Mesenchymal stem cell (in vitro differentiated cells and primary cell): ENCODE data around the gene MYOD1.
A peak's percentile ranks its signal among the peaks of the same experiment; 100 is the strongest.

Source experiments
- DNase-seq: peaks from one replicate; pipeline ENCODE4 v3.0.0-alpha.2; 2013
- H2AFZ ChIP-seq: one replicate; pipeline ENCODE4 v1.6.1; 2013; ENCODE audit warnings: low read depth, mild to moderate bottlenecking, control low read depth, inconsistent platforms, low read length, moderate library complexity
- H2AK5ac ChIP-seq: 2 replicates; pipeline ENCODE4 v1.6.1; 2013; ENCODE audit warnings: low read length, moderate library complexity, mild to moderate bottlenecking, inconsistent platforms; ENCODE audit not compliant: severe bottlenecking
- H2BK120ac ChIP-seq: one replicate; pipeline ENCODE4 v1.6.1; 2013; ENCODE audit warnings: low read depth, mild to moderate bottlenecking, inconsistent platforms, low read length, moderate library complexity
- H2BK12ac ChIP-seq, 2 experiments: one replicate each; pipeline ENCODE4 v1.6.1; 2013; ENCODE audit warnings: inconsistent platforms in 2 of 2, low read length in 2 of 2, mild to moderate bottlenecking in 2 of 2, moderate library complexity in 2 of 2, control low read depth in 1 of 2
- H2BK15ac ChIP-seq: one replicate; pipeline ENCODE4 v1.6.1; 2013; ENCODE audit warnings: mild to moderate bottlenecking, low read depth, inconsistent platforms; ENCODE audit not compliant: poor library complexity, severe bottlenecking
- H2BK5ac ChIP-seq: 2 replicates; pipeline ENCODE4 v1.6.1; 2013; ENCODE audit warnings: low read depth, mild to moderate bottlenecking, low read length, control low read depth, inconsistent platforms; ENCODE audit not compliant: poor library complexity, severe bottlenecking
- H3K14ac ChIP-seq, 2 experiments: one replicate each; pipeline ENCODE4 v1.6.1; 2013; ENCODE audit warnings: inconsistent platforms in 2 of 2, low read length in 2 of 2, control low read depth in 1 of 2, mild to moderate bottlenecking in 1 of 2, moderate library complexity in 1 of 2
- H3K18ac ChIP-seq, 2 experiments: one replicate each; pipeline ENCODE4 v1.6.1; 2013; ENCODE audit warnings: inconsistent platforms in 2 of 2, low read length in 2 of 2, control low read depth in 1 of 2, low read depth in 1 of 2, mild to moderate bottlenecking in 1 of 2
- H3K23ac ChIP-seq, 2 experiments: one replicate each; pipeline ENCODE4 v1.6.1; 2013; ENCODE audit warnings: inconsistent platforms in 2 of 2, low read length in 2 of 2, mild to moderate bottlenecking in 2 of 2, moderate library complexity in 2 of 2, control low read depth in 1 of 2
- H3K27ac ChIP-seq: 2 replicates; pipeline ENCODE4 v1.5.1; 2013; ENCODE audit warnings: mild to moderate bottlenecking, moderate library complexity, low read length, control low read depth, inconsistent platforms; ENCODE audit not compliant: poor library complexity, severe bottlenecking
- H3K27me3 ChIP-seq, 2 experiments: 2 replicates each; pipeline versions ENCODE4 v1.6.1 to v1.7.0; 2013; ENCODE audit warnings: low read length in 2 of 2, mild to moderate bottlenecking in 2 of 2, moderate library complexity in 2 of 2, control low read depth in 1 of 2, inconsistent platforms in 1 of 2; ENCODE audit not compliant: control insufficient read depth in 1 of 2, insufficient read depth in 1 of 2
- H3K36me3 ChIP-seq, 2 experiments: 2 replicates each; pipeline versions ENCODE4 v1.6.1 to v1.7.0; 2013; ENCODE audit warnings: low read length in 2 of 2, control low read depth in 1 of 2, inconsistent platforms in 1 of 2, low read depth in 1 of 2, mild to moderate bottlenecking in 1 of 2; ENCODE audit not compliant: insufficient read depth in 2 of 2, control insufficient read depth in 1 of 2
- H3K4ac ChIP-seq, 2 experiments: one replicate each; pipeline ENCODE4 v1.6.1; 2013; ENCODE audit warnings: inconsistent platforms in 2 of 2, low read length in 2 of 2, mild to moderate bottlenecking in 2 of 2, moderate library complexity in 2 of 2, control low read depth in 1 of 2, low read depth in 1 of 2
- H3K4me1 ChIP-seq: 2 replicates; pipeline ENCODE4 v1.6.1; 2013; ENCODE audit warnings: low read depth, low read length, control low read depth; ENCODE audit not compliant: control insufficient read depth, insufficient read depth
- H3K4me2 ChIP-seq: 2 replicates; pipeline ENCODE4 v1.6.1; 2013; ENCODE audit warnings: low read length, mild to moderate bottlenecking, inconsistent platforms; ENCODE audit not compliant: poor library complexity, severe bottlenecking
- H3K4me3 ChIP-seq, 2 experiments: 2 replicates each; pipeline versions ENCODE4 v1.5.1 to v1.7.0; 2013; ENCODE audit warnings: low read length in 2 of 2, mild to moderate bottlenecking in 2 of 2, control low read depth in 1 of 2, low read depth in 1 of 2; ENCODE audit not compliant: insufficient read depth in 1 of 2
- H3K79me1 ChIP-seq: replicated peaks from 2 replicates; pipeline ENCODE4 v1.6.1; 2013; ENCODE audit warnings: mild to moderate bottlenecking, control low read depth, low read length, inconsistent platforms; ENCODE audit not compliant: poor library complexity, severe bottlenecking
- H3K9ac ChIP-seq: 2 replicates; pipeline ENCODE4 v1.7.0; 2013; ENCODE audit warnings: mild to moderate bottlenecking, low read length, moderate library complexity
- H3K9me3 ChIP-seq: 2 replicates; pipeline ENCODE4 v1.7.0; 2013; ENCODE audit warnings: mild to moderate bottlenecking, low read length; ENCODE audit not compliant: control insufficient read depth
- H4K8ac ChIP-seq: one replicate; pipeline ENCODE4 v1.6.1; 2013; ENCODE audit warnings: inconsistent platforms, mild to moderate bottlenecking, low read length, moderate library complexity
- H4K91ac ChIP-seq: one replicate; pipeline ENCODE4 v1.6.1; 2013; ENCODE audit warnings: mild to moderate bottlenecking, low read length, inconsistent platforms
- WGBS: methylation state at CpG from one replicate; pipeline ENCODE4 v1.1.7; 2013; ENCODE audit warnings: mixed read lengths; 5-methylcytosine and 5-hydroxymethylcytosine counted together

The MYOD1 gene

DNA sequence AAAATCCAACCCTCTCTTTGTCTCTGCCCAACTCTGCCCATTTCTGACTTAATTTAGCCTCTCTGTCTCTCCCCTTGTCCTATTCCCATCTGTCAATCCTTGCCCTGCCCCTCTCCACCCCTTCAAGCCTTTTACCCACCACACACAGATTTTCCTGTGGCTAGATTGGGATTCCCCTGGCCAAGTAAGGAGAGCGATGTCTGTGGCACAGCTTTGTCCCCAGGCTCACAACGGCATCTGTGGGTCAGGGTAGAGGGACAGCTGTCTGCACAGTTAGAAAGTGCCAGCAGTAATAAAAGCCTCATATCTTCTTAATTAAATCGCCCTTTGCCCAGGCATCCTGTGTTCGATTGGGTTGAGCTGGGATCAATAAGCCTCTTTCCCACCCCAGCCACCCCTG lies 13.9 kb downstream of the MYOD1 start:
- no peak overlapping the region for H2BK15ac ChIP-seq
- 82% methylated on average over 4 of the region's 4 CpGs for WGBS
- H3K9me3 ChIP-seq, result no peaks in the 10 kb centered on the region
- no peak overlapping the region for H3K4ac ChIP-seq
- H3K36me3 ChIP-seq, result no peaks in the 10 kb centered on the region
- DNase-seq, result no peak
- H4K91ac ChIP-seq, result no peak overlapping the region
- no peak overlapping the region for H2AK5ac ChIP-seq
- no peak overlapping the region for H4K8ac ChIP-seq
- no peak overlapping the region for H2BK120ac ChIP-seq
- no peak overlapping the region for H3K27ac ChIP-seq
- H3K9ac ChIP-seq, result no peak overlapping the region
- H3K4me3 ChIP-seq, result no peak overlapping the region
- no peak overlapping the region for H2BK12ac ChIP-seq
- H3K4me1 ChIP-seq, result peaks cover 21% of the 10 kb centered on the region
- H3K4me2 ChIP-seq, result no peak overlapping the region
- H3K18ac ChIP-seq, result no peak overlapping the region
- H3K79me1 ChIP-seq, result no peaks in the 10 kb centered on the region
- no peak overlapping the region for H3K23ac ChIP-seq
- no peak overlapping the region for H3K14ac ChIP-seq
- no peak overlapping the region for H2BK5ac ChIP-seq
- no peak overlapping the region for H2AFZ ChIP-seq
- H3K27me3 ChIP-seq, result peaks cover 54 to 81% of the 10 kb centered on the region in 2 experiments

DNA sequence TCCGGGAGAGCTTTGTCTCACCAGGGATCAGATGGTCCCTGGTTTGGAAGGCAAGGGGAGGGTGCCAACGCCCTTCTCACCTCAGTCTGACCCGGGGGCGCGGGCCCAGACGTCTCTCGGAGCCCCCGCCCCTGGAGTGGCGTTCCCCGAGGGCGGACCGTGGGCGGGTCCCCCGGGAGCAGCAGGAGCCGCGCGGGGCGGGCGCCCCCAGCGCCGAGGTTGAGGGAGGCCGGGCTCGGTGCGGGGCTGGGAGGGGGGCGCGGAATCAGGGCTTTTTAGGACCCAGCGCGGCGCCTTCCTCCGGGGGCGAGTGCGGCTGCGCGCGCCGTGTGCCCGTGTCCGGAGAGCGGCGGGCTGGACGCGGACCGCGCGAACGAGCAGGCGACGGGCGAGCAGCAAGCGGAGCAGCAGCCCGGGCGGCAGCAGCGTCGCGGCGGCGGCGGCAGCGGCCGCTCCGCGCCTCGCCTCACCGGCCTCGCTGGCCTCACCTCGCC lies 15.1 kb downstream of the MYOD1 start, which contains the start of gene KCNC1:
Gene KCNC1 (plus strand): TSS at position 364 of the 494 bp plus-strand sequence. CDS start 1,222 bp downstream, outside the sequence.
- Histone ChIP-seq H2BK12ac (no peak within 1 kb of the TSS), H3K23ac (peak within 1 kb of the TSS in 1 of 2 experiments; percentile 6), H3K79me1 (no peaks in the 10 kb centered on the region), H3K36me3 (no peaks in the 10 kb centered on the region), H3K27me3 (peaks cover 66 to 81% of the 10 kb centered on the region in 2 experiments), H3K27ac (no peak within 1 kb of the TSS), H3K4me3 (peak within 1 kb of the TSS; percentile 54 to 58), H3K9ac (no peak within 1 kb of the TSS), H2BK5ac (no peak within 1 kb of the TSS), H3K4me1 (peaks cover 23% of the 10 kb centered on the region), H4K91ac (no peak within 1 kb of the TSS), H3K4me2 (peak within 1 kb of the TSS; percentile 89), H2BK15ac (no peak within 1 kb of the TSS), H3K14ac (no peak within 1 kb of the TSS), H2AK5ac (no peak within 1 kb of the TSS), H3K4ac (no peak within 1 kb of the TSS), H3K18ac (no peak within 1 kb of the TSS), H4K8ac (no peak within 1 kb of the TSS), H2BK120ac (no peak within 1 kb of the TSS), H3K9me3 (no peaks in the 10 kb centered on the region), H2AFZ (no peak within 1 kb of the TSS)
- WGBS, result 0% methylated on average over 2 of the region's 66 CpGs
- DNase-seq, result peak; percentile 42

DNA sequence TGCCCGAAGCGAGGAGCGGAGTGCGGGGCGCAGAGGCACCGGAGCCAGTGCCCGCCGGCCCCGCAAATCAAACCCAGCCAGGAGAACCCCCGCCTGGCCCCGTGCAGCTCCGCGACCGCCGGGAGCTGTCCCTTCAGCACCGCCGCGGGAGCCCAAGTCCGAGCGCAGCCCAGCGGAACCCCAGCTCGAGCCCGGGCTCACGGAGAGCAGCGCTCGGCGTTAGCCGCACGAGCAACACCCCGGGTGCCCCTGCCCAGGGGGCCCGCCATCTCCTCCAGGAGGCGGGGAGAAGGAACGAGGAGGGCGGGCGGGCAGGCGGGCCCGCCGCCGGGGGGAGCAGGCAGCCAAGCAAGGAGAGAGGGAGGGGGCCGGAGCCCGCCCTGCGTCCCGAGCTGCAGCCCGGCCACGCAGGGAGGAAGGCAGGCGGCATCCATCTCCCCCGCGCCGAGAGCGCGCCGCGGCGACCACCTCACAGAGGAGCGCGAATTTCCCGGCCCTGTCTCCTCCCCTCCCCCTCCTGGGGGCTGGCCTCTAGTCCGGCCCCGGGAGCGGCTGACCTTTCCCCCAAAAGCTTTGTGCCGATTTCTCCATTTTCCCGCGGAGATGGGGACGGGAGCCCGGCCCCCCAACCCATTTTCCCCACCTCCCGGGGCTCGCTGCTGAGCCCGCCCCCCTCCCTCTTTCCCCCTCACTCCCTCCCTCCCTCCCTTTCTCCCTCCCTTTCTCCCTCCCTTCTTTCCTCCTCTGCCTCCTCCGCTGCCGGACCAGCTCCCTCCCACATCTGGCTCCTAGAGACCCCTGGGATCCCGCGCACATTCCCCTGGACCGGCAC lies 15.8 kb downstream of the MYOD1 start:
- no peak overlapping the region for H2AFZ ChIP-seq
- H4K91ac ChIP-seq, result no peak overlapping the region
- no peaks in the 10 kb centered on the region for H3K36me3 ChIP-seq
- H3K4ac ChIP-seq, result no peak overlapping the region
- no peak overlapping the region for H2BK12ac ChIP-seq
- H4K8ac ChIP-seq, result no peak overlapping the region
- H3K9me3 ChIP-seq, result no peaks in the 10 kb centered on the region
- H3K27me3 ChIP-seq, result peaks cover 74 to 83% of the 10 kb centered on the region in 2 experiments
- H3K79me1 ChIP-seq, result no peaks in the 10 kb centered on the region
- peak overlapping the region; percentile 89 for H3K4me2 ChIP-seq
- peak overlapping the region; percentile 53 to 54 for H3K4me3 ChIP-seq
- no peak overlapping the region for H2BK120ac ChIP-seq
- 2% methylated on average over 55 of the region's 73 CpGs for WGBS
- H3K4me1 ChIP-seq, result peaks cover 23% of the 10 kb centered on the region
- DNase-seq, result peak; percentile 78
- no peak overlapping the region for H3K23ac ChIP-seq
- H2BK5ac ChIP-seq, result no peak overlapping the region
- H2BK15ac ChIP-seq, result no peak overlapping the region
- H3K9ac ChIP-seq, result no peak overlapping the region
- H2AK5ac ChIP-seq, result no peak overlapping the region
- H3K14ac ChIP-seq, result no peak overlapping the region
- no peak overlapping the region for H3K27ac ChIP-seq
- H3K18ac ChIP-seq, result no peak overlapping the region

DNA sequence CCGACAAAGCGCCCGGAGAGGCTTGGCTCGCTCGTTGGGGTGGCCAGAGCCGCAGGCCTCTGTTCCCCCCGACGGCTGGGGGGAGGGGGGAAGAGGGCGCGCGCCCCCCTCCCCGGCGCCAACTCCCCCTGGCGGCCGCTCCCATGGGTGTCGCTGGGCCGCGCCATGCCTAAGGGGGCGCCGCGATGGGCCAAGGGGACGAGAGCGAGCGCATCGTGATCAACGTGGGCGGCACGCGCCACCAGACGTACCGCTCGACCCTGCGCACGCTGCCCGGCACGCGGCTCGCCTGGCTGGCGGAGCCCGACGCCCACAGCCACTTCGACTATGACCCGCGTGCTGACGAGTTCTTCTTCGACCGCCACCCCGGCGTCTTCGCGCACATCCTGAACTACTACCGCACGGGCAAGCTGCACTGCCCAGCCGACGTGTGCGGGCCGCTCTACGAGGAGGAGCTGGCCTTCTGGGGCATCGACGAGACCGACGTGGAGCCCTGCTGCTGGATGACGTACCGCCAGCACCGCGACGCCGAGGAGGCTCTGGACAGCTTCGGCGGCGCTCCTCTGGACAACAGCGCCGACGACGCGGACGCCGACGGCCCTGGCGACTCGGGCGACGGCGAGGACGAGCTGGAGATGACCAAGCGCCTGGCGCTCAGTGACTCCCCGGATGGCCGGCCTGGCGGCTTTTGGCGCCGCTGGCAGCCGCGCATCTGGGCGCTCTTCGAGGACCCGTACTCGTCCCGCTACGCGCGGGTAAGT lies 16.6 kb downstream of the MYOD1 start:
- 63% methylated on average over 95 of the region's 102 CpGs for WGBS
- DNase-seq, result no peak
- H3K4me2 ChIP-seq, result no peak overlapping the region
- H2BK5ac ChIP-seq, result no peak overlapping the region
- H4K8ac ChIP-seq, result no peak overlapping the region
- no peak overlapping the region for H3K18ac ChIP-seq
- no peak overlapping the region for H2AK5ac ChIP-seq
- no peaks in the 10 kb centered on the region for H3K79me1 ChIP-seq
- H3K23ac ChIP-seq, result no peak overlapping the region
- no peak overlapping the region for H3K9ac ChIP-seq
- H2BK15ac ChIP-seq, result no peak overlapping the region
- H3K9me3 ChIP-seq, result no peaks in the 10 kb centered on the region
- no peak overlapping the region for H3K4me3 ChIP-seq
- peaks cover 80 to 84% of the 10 kb centered on the region in 2 experiments for H3K27me3 ChIP-seq
- no peaks in the 10 kb centered on the region for H3K36me3 ChIP-seq
- no peak overlapping the region for H2BK12ac ChIP-seq
- H3K4me1 ChIP-seq, result peaks cover 23% of the 10 kb centered on the region
- no peak overlapping the region for H2AFZ ChIP-seq
- H4K91ac ChIP-seq, result no peak overlapping the region
- no peak overlapping the region for H3K14ac ChIP-seq
- H3K4ac ChIP-seq, result no peak overlapping the region
- H2BK120ac ChIP-seq, result no peak overlapping the region
- H3K27ac ChIP-seq, result no peak overlapping the region
